Testis (tissue), 5 donors: ENCODE results near the gene MS4A8. TPM values are rescaled to one million over a fixed set of nuclear protein-coding genes. Genes with fewer than 3 reads are reported as not detected.
"Not testable (repeated sequence)": the region's sequence is repeated elsewhere in the genome, so short reads cannot be mapped to it uniquely, and the experiment has no call there.

Experiments
- DNase-seq: peaks from one replicate; pipeline ENCODE4 v3.0.0-alpha.2; 2019
- H3K27ac ChIP-seq, 2 donors: fragments of 200-600 bp; sonication (generic); one replicate each; pipeline ENCODE4 v1.5.1; 2019
- H3K27me3 ChIP-seq: fragments of 200-600 bp; sonication (generic); one replicate; pipeline ENCODE4 v1.5.1; 2019
- H3K36me3 ChIP-seq: fragments of 200-600 bp; sonication (generic); one replicate; pipeline ENCODE4 v1.5.1; 2017; ENCODE audit warnings: low read depth; ENCODE audit errors: missing control alignments
- H3K4me1 ChIP-seq: fragments of 200-600 bp; sonication (generic); one replicate; pipeline ENCODE4 v1.5.1; 2019
- H3K4me3 ChIP-seq, 2 donors: fragments of 200-600 bp; sonication (generic); one replicate each; pipeline ENCODE4 v1.5.1; 2017 to 2019
- H3K9me3 ChIP-seq: fragments of 200-600 bp; sonication (generic); one replicate; pipeline ENCODE4 v1.5.1; 2017
- CTCF ChIP-seq, 3 experiments: fragments of 450-650 bp in 2 of 3; fragments of 200-600 bp in 1 of 3; sonication (generic) in 1 of 3; IDR thresholded peaks; one replicate each; pipeline ENCODE4 v1.5.1; 2016 to 2019; ENCODE audit warnings: antibody characterized with exemption in 3 of 3, mild to moderate bottlenecking in 2 of 3, moderate library complexity in 1 of 3
- POLR2A ChIP-seq: fragments of 450-650 bp; IDR thresholded peaks from one replicate; pipeline ENCODE4 v1.6.1; 2017; ENCODE audit warnings: antibody characterized with exemption, mild to moderate bottlenecking, moderate library complexity
- WGBS, 2 donors: methylation state at CpG; one replicate each; pipeline ENCODE4 v1.1.5; 2018; 5-methylcytosine and 5-hydroxymethylcytosine counted together
- intact Hi-C: fragments of 100-400 bp; cut with DNase I; formaldehyde crosslinking; loops from one replicate; pipeline ENCODE4 v1.15.1; 2023; ENCODE audit warnings: low total_unique reads
- long read RNA-seq, 2 donors: transcript quantifications; one replicate each; lab custom pipeline, GENCODE V29; 2026
- polyA plus RNA-seq: library from polyadenylated mRNA; stranded (reverse); fragments of 350-450 nt; fragmentation: Illumina TruSeq; extraction: RNeasy Lipid Tissue Mini Kit (QIAGEN cat#74804); gene quantifications from one replicate; pipeline ENCODE4 v1.2.3, GENCODE V29; 2014; ENCODE audit warnings: low read depth, low replicate concordance; ENCODE audit not compliant: insufficient read depth
- total RNA-seq, 2 donors: library from RNA; depleted of rRNA; stranded (reverse); fragments of >200 nt; gene quantifications; one replicate each; pipeline ENCODE4 v1.2.3, GENCODE V29; 2016

The MS4A8 gene
- total RNA-seq (under 1 TPM; 0.31 to 0.43 TPM), polyA plus RNA-seq (3.3 TPM)
- long read RNA-seq, donor 1 = 0 reads
- long read RNA-seq, donor 2 = 0 reads

GRCh38 chr11:60699284-60699691, at the start of gene MS4A8:
TSS of gene MS4A8 (plus strand) at chr11:60699612. CDS start at chr11:60700861, 1,249 bp downstream.
- Histone ChIP-seq H3K27ac (no peak within 1 kb of the TSS), H3K9me3 (no peaks in the 10 kb centered on the region), H3K4me3 (no peak within 1 kb of the TSS), H3K36me3 (no peaks in the 10 kb centered on the region), H3K4me1 (peaks cover 3% of the 10 kb centered on the region), H3K27me3 (no peaks in the 10 kb centered on the region)
- no peak for DNase-seq
- intact Hi-C loops = no loop called here
- WGBS, 2 donors = 36 to 44% methylated on average over 2 of the region's 2 CpGs
- TF ChIP-seq CTCF (IDR thresholded peaks at IDR 0.05) = no peak
- TF ChIP-seq POLR2A = no peak

GRCh38 chr11:60657888-60658287, 41.5 kb upstream of the MS4A8 start:
- no peaks in the 10 kb centered on the region for H3K9me3 ChIP-seq
- no peak overlapping the region for H3K27ac ChIP-seq
- no peaks in the 10 kb centered on the region for H3K36me3 ChIP-seq
- no peaks in the 10 kb centered on the region for H3K4me1 ChIP-seq
- 87 to 94% methylated on average over 4 of the region's 4 CpGs for WGBS, 2 donors
- H3K27me3 ChIP-seq = no peaks in the 10 kb centered on the region
- intact Hi-C loops = no loop called here
- no peak overlapping the region for H3K4me3 ChIP-seq
- DNase-seq = no peak
- TF ChIP-seq POLR2A (no peak), CTCF (IDR thresholded peaks at IDR 0.05) (no peak)

GRCh38 chr11:60658409-60658808, 41.0 kb upstream of the MS4A8 start:
- intact Hi-C loops = no loop called here
- no peak for DNase-seq
- Histone ChIP-seq H3K4me1 (no peaks in the 10 kb centered on the region), H3K27me3 (no peaks in the 10 kb centered on the region), H3K27ac (no peak overlapping the region), H3K9me3 (no peaks in the 10 kb centered on the region), H3K4me3 (no peak overlapping the region), H3K36me3 (no peaks in the 10 kb centered on the region)
- TF ChIP-seq POLR2A (no peak), CTCF (IDR thresholded peaks at IDR 0.05) (no peak)
- 97 to 100% methylated on average over 1 of the region's 1 CpG for WGBS, 2 donors

- intact Hi-C loops = no loop called here
- Histone ChIP-seq H3K9me3 (no peaks in the 10 kb centered on the region), H3K27ac (no peak overlapping the region), H3K27me3 (no peaks in the 10 kb centered on the region), H3K4me1 (no peaks in the 10 kb centered on the region), H3K36me3 (no peaks in the 10 kb centered on the region), H3K4me3 (no peak overlapping the region)
- TF ChIP-seq POLR2A (no peak), CTCF (IDR thresholded peaks at IDR 0.05) (no peak)
- no peak for DNase-seq
- WGBS, 2 donors = 82 to 83% methylated on average over 3 of the region's 3 CpGs
Measured at GRCh38 chr11:60672255-60672654, 27.2 kb upstream of the MS4A8 start.

GRCh38 chr11:60678231-60678630, 21.2 kb upstream of the MS4A8 start:
- DNase-seq, intact Hi-C loops, H3K4me3 ChIP-seq, H3K4me1 ChIP-seq, H3K9me3 ChIP-seq, H3K27me3 ChIP-seq, H3K27ac ChIP-seq, H3K36me3 ChIP-seq: not testable (repeated sequence)
- 91 to 92% methylated on average over 2 of the region's 2 CpGs for WGBS, 2 donors
